GM12878 (cell line): Measurements from ENCODE around the gene PFKM. TPM values are rescaled to one million over a fixed set of nuclear protein-coding genes. Genes with fewer than 3 reads are reported as not detected.

Experiments used
- ATAC-seq: fragments of 200-7000 bp; cut with Tn5 transposase; 3 replicates; pipeline ENCODE4 v1.9.1; 2020; ENCODE audit warnings: mild to moderate bottlenecking, moderate library complexity
- BruUV-seq: library from RNA; stranded (reverse); fragments of 400-500 nt; replicated peaks from 2 replicates; lab custom pipeline; 2021; lab: Mats Ljungman, UMichigan
- CTCF ChIA-PET: fragments of 300-600 bp; sonication (Branson Sonifier 250); formaldehyde crosslinking; extraction: SDS; loops from one replicate; lab custom pipeline; 2021; ENCODE audit warnings: inconsistent platforms; lab: Yijun Ruan, JAX
- POLR2A ChIA-PET: fragments of 350-600 bp; formaldehyde crosslinking; extraction: SDS; loops from one replicate; lab custom pipeline; 2021; ENCODE audit warnings: inconsistent platforms; lab: Charles Lee
- RAD21 ChIA-PET: fragments of 300-600 bp; sonication (Branson Sonifier 250); formaldehyde crosslinking; loops from one replicate; lab custom pipeline; 2023; ENCODE audit warnings: antibody characterized with exemption; ENCODE audit not compliant: unreplicated experiment; lab: Charles Lee
- SMC1A ChIA-PET: fragments of 300-600 bp; sonication (Branson Sonifier 250); formaldehyde crosslinking; loops from one replicate; lab custom pipeline; 2023; ENCODE audit not compliant: unreplicated experiment, uncharacterized antibody; lab: Charles Lee
- DNase-seq: peaks from one replicate; pipeline ENCODE4 v3.0.0-alpha.2; 2011; ENCODE audit warnings: low read depth, low spot score
- FAIRE-seq: peaks from 3 replicates; lab custom pipeline; 2011; peaks lifted over from hg19 to GRCh38; lab: Jason Lieb, UNC
- H2AFZ ChIP-seq: 2 replicates; pipeline ENCODE4 v1.6.0; 2011; ENCODE audit warnings: low read depth, low read length, control low read depth; ENCODE audit not compliant: control insufficient read depth
- H3K27ac ChIP-seq: 2 replicates; pipeline ENCODE4 v1.5.1; 2011; ENCODE audit warnings: control low read depth; ENCODE audit not compliant: control insufficient read depth, insufficient read depth
- H3K27me3 ChIP-seq, 2 experiments: replicated peaks in 1 of 2; 2 replicates each; pipeline versions ENCODE4 v1.6.0 to v1.6.1; 2011; ENCODE audit warnings: low read length in 1 of 2; ENCODE audit not compliant: control insufficient read depth in 2 of 2, insufficient read depth in 2 of 2
- H3K36me3 ChIP-seq, 2 experiments: 2 replicates each; pipeline ENCODE4 v1.5.1; 2011; ENCODE audit warnings: low read length in 1 of 2; ENCODE audit not compliant: control insufficient read depth in 2 of 2, insufficient read depth in 2 of 2
- H3K4me1 ChIP-seq: 2 replicates; pipeline ENCODE4 v1.6.1; 2011; ENCODE audit warnings: mild to moderate bottlenecking, low read length, moderate library complexity, mixed read lengths; ENCODE audit not compliant: control insufficient read depth, insufficient read depth
- H3K4me2 ChIP-seq: 2 replicates; pipeline ENCODE4 v1.6.0; 2011; ENCODE audit warnings: control low read depth; ENCODE audit not compliant: control insufficient read depth, insufficient read depth
- H3K4me3 ChIP-seq: fragments of 200-600 bp; sonication (generic); 2 replicates; pipeline ENCODE4 v1.5.1; 2016
- H3K79me2 ChIP-seq: 2 replicates; pipeline ENCODE4 v1.6.0; 2011; ENCODE audit warnings: low read length; ENCODE audit not compliant: control insufficient read depth, insufficient read depth
- H3K9ac ChIP-seq: 2 replicates; pipeline ENCODE4 v1.8.0; 2011; ENCODE audit warnings: low read length, control low read depth, mixed read lengths; ENCODE audit not compliant: control insufficient read depth, insufficient read depth
- H3K9me3 ChIP-seq: replicated peaks from 3 replicates; pipeline ENCODE4 v1.5.1; 2011; ENCODE audit warnings: mild to moderate bottlenecking, low read length; ENCODE audit not compliant: control insufficient read depth, insufficient read depth
- H4K20me1 ChIP-seq: 2 replicates; pipeline ENCODE4 v1.6.0; 2011; ENCODE audit not compliant: control insufficient read depth, insufficient read depth
- CHD1 ChIP-seq: IDR thresholded peaks from 2 replicates; pipeline ENCODE4 v1.6.1; 2012; ENCODE audit warnings: low read depth, low read length, improper control_type of control experiment
- IKZF1 ChIP-seq: fragments of 450-650 bp; conservative IDR thresholded peaks from 2 replicates; pipeline ENCODE4 v1.6.1; 2017; ENCODE audit warnings: antibody characterized with exemption, mild to moderate bottlenecking
- KDM1A ChIP-seq: fragments of 200-600 bp; sonication (generic); IDR thresholded peaks from 2 replicates; pipeline ENCODE4 v1.6.1; 2016; ENCODE audit warnings: borderline replicate concordance
- RELA ChIP-seq: fragments of 450-650 bp; IDR thresholded peaks from 2 replicates; pipeline ENCODE4 v1.8.0; 2014; ENCODE audit warnings: borderline replicate concordance; ENCODE audit not compliant: partially characterized antibody
- SREBF2 ChIP-seq: IDR thresholded peaks from 2 replicates; pipeline ENCODE4 v1.6.1; 2012; ENCODE audit warnings: mild to moderate bottlenecking, low read length
- SUPT20H ChIP-seq: IDR thresholded peaks from 2 replicates; pipeline ENCODE4 v1.6.1; 2011; ENCODE audit warnings: low read depth, mild to moderate bottlenecking, low read length, moderate library complexity, borderline replicate concordance; ENCODE audit not compliant: control insufficient read depth
- TARDBP ChIP-seq: IDR thresholded peaks from 2 replicates; pipeline ENCODE4 v1.6.1; 2016; ENCODE audit warnings: borderline replicate concordance
- ZBED1 ChIP-seq: IDR thresholded peaks from 2 replicates; pipeline ENCODE4 v1.6.1; 2016; ENCODE audit warnings: borderline replicate concordance
- ZNF274 ChIP-seq: IDR thresholded peaks from one replicate; pipeline ENCODE4 v1.8.0; 2011; ENCODE audit not compliant: insufficient read length, insufficient read depth
- WGBS: methylation state at CpG from one replicate; pipeline ENCODE4 v1.1.6; 2016; ENCODE audit warnings: low lambda C conversion rate; ENCODE audit not compliant: insufficient replicate concordance, insufficient coverage; ENCODE audit errors: missing lambda C conversion rate; 5-methylcytosine and 5-hydroxymethylcytosine counted together
- in situ Hi-C: fragments of 300-500 bp; cut with MboI; formaldehyde crosslinking; loops from 9 replicates; pipeline ENCODE4 v1.14.3; 2018; ENCODE audit warnings: mixed read lengths
- intact Hi-C: fragments of 100-400 bp; cut with micrococcal nuclease; formaldehyde crosslinking; loops from one replicate; pipeline ENCODE4 v1.14.2; 2022; ENCODE audit not compliant: unreplicated experiment
- microRNA-seq: library from miRNA; unstranded; fragments of <30 nt; microRNA quantifications from one replicate; pipeline ENCODE4, GENCODE V29; 2018
- polyA plus RNA-seq, 11 experiments: library from polyadenylated mRNA; depleted of rRNA in 4 of 11; unstranded in 6 of 11; stranded (reverse) in 5 of 11; fragments of >200 nt; fragmentation: Nextera tagmentation in 4 of 11; fragmentation: Illumina TruSeq in 1 of 11; extraction: Ambion mirVana in 4 of 11; extraction: Trizol in 1 of 11; gene quantifications; 1 replicate in 1 of 11; 2 replicates in 10 of 11; pipeline versions ENCODE4 v1.2.1 to v1.2.3, GENCODE V29; 2011 to 2016; ENCODE audit warnings: inconsistent platforms in 2 of 11, missing spikeins in 2 of 11, low read depth in 1 of 11
- small RNA-seq: library from RNA; depleted of rRNA; stranded (forward); fragments of <200 nt; gene quantifications from one replicate; pipeline ENCODE3, GENCODE V24; 2014
- total RNA-seq, 4 experiments: library from RNA; depleted of rRNA in 3 of 4; stranded (reverse); fragments of >200 nt in 3 of 4; fragmentation: Illumina TruSeq in 1 of 4; extraction: Trizol in 1 of 4; gene quantifications; 2 replicates each; pipeline versions ENCODE4 v1.2.1 to v1.2.3, GENCODE V29; 2013 to 2021

Gene PFKM
- total and polyA plus RNA-seq, 10 of the 15 experiments (the other 5 are each of a cell fraction or from before 2014, with no cell fraction given): 27.6 to 80.0 (median 55.8) TPM

- Histone ChIP-seq H3K36me3 (no peaks in the 10 kb centered on the region), H3K4me1 (0 out of 2 replicates have a peak, but pooled peaks cover 3% of the 10 kb centered on the region), H3K9ac (no peak overlapping the region), H3K27ac (no peak overlapping the region)
- in situ Hi-C loops (no loop called here), intact Hi-C loops (loop anchor here (10.0 kb wide), 1 partner anchor 161 kb away; the partner anchor contains the start of gene ZNF641)
- CTCF ChIA-PET: no interaction called here
- DNase-seq (no peak), ATAC-seq (no peak)
- RAD21 ChIA-PET: no interaction called here
- no peak for TF ChIP-seq IKZF1
- no peak for TF ChIP-seq SUPT20H
- no peak for TF ChIP-seq CHD1
- no peak for TF ChIP-seq ZBED1
- no peak for TF ChIP-seq ZNF274
- TF ChIP-seq, all 136 proteins: peak for 0
- no peak for FAIRE-seq
- ChIA-PET SMC1A (interaction anchor here (0.5 to 1.2 kb wide), 2 partner anchors 8 to 26 kb away, joined by 3 read pairs; no protein-coding TSS in a partner anchor), POLR2A (interaction anchor here (0.6 kb wide), 1 partner anchor 21 kb away, joined by 6 read pairs; no protein-coding TSS in a partner anchor)
- peaks cover 4% of the 10 kb centered on the region for H3K79me2 ChIP-seq
- no peaks in the 10 kb centered on the region for H4K20me1 ChIP-seq
- H3K9me3 ChIP-seq: no peaks in the 10 kb centered on the region
- WGBS: 14% methylated on average over 2 of the region's 2 CpGs
- no peak overlapping the region for H2AFZ ChIP-seq
- no peak overlapping the region for H3K4me2 ChIP-seq
- no TSS peak for BruUV-seq
- no peak overlapping the region for H3K4me3 ChIP-seq
- H3K27me3 ChIP-seq: no peaks in the 10 kb centered on the region; a peak in 1 of 4 replicates
Observed at GRCh38 chr12:48193623-48194022, 74.5 kb downstream of the PFKM start.

DNA sequence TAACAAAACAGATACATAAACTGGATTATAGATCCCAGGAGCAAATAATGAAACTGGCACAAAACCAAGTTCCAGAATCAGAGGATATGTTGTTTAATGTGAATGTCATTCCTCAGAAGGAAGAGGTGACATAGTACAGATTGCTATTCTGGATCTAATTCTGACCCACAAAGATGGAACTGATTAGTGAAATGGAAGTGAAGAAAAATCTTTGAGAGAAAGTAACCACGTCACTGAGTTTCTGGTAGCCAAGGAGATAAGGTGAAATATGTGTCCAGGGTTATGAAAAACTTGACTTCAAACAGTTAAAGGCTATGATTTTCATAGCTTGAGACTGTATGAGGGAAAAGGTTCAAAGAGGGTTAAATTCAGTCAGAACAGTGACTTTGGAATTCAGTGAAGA lies 75.6 kb downstream of the PFKM start:
- ChIA-PET RAD21 (no interaction called here), POLR2A (no interaction called here), CTCF (interaction anchor here (1.2 kb wide), 1 partner anchor 12 kb away, joined by 3 read pairs; the partner anchor contains the start of gene CCDC184), SMC1A (no interaction called here)
- Histone ChIP-seq H3K9ac (no peak overlapping the region), H2AFZ (no peak overlapping the region), H3K36me3 (no peaks in the 10 kb centered on the region), H4K20me1 (no peaks in the 10 kb centered on the region), H3K4me1 (0 out of 2 replicates have a peak, but pooled peaks cover 3% of the 10 kb centered on the region), H3K4me2 (no peak overlapping the region), H3K9me3 (no peaks in the 10 kb centered on the region), H3K27ac (no peak overlapping the region), H3K27me3 (no peaks in the 10 kb centered on the region), H3K4me3 (no peak overlapping the region), H3K79me2 (peaks cover 13% of the 10 kb centered on the region)
- BruUV-seq: no TSS peak
- TF ChIP-seq SREBF2: no peak
- TF ChIP-seq KDM1A: no peak
- no peak for TF ChIP-seq RELA
- TF ChIP-seq TARDBP: no peak
- intact Hi-C loops (loop anchor here (10.0 kb wide), 1 partner anchor 160 kb away; the partner anchor contains the start of gene ZNF641), in situ Hi-C loops (no loop called here)
- ATAC-seq (no peak), DNase-seq (no peak), FAIRE-seq (no peak)
- WGBS: 24% methylated on average over 1 of the region's 1 CpG

Small RNA genes lying within 50 kb of the gene (microRNA-seq; reads per million reads assigned to microRNA genes)
- gene MIR6505: 6.8 reads per million, percentile 36 among the genes with 10 or more reads in this experiment

Small RNA genes lying within 50 kb of the gene (small RNA-seq; reads per million reads assigned to genes)
- gene MIR6505 (1.1 reads per million, percentile 37 among the genes with 10 or more reads in this experiment), gene RNU6-1203P (not detected)

Other genes with a start within 250 kb of the PFKM start
Only the 7 nearest of the 8 such genes appear.
- gene VDR, start 214.4 kb upstream of the PFKM start, total RNA-seq (2014; rRNA removed): 2.0 and 2.9 TPM in 2 replicates
- gene VDR, start 214.4 kb upstream of the PFKM start, total RNA-seq (2014; rRNA removed; fragmentation: Illumina TruSeq; extraction: Trizol): 1.7 TPM in 2 replicates
- 3.0 and 3.8 TPM in 2 replicates for gene VDR, start 214.4 kb upstream of the PFKM start, total RNA-seq (2021)
- 3.0 and 7.9 TPM in 2 replicates for gene VDR, start 214.4 kb upstream of the PFKM start, polyA plus RNA-seq (2011; rRNA removed)
- 4.2 and 5.0 TPM in 2 replicates for gene VDR, start 214.4 kb upstream of the PFKM start, polyA plus RNA-seq (2014; fragmentation: Illumina TruSeq; extraction: Trizol)
- gene VDR, start 214.4 kb upstream of the PFKM start, polyA plus RNA-seq (2014; fragmentation: Nextera tagmentation; extraction: Ambion mirVana): under 1 TPM; 0.27 to 0.75 TPM
- 2.9 and 3.1 TPM in 2 replicates for gene VDR, start 214.4 kb upstream of the PFKM start, polyA plus RNA-seq (2014; rRNA removed)
- 1 to 10 TPM; 2.7 to 3.5 TPM for gene VDR, start 214.4 kb upstream of the PFKM start, polyA plus RNA-seq (2016; fragmentation: Nextera tagmentation; extraction: Ambion mirVana)
- 106 TPM in 2 replicates for gene TMEM106C, start 155.8 kb upstream of the PFKM start, total RNA-seq (2014; rRNA removed)
- 97.4 and 101 TPM in 2 replicates for gene TMEM106C, start 155.8 kb upstream of the PFKM start, total RNA-seq (2014; rRNA removed; fragmentation: Illumina TruSeq; extraction: Trizol)
- gene TMEM106C, start 155.8 kb upstream of the PFKM start, total RNA-seq (2021): 90.2 and 93.1 TPM in 2 replicates
- 215 and 280 TPM in 2 replicates for gene TMEM106C, start 155.8 kb upstream of the PFKM start, polyA plus RNA-seq (2011; rRNA removed)
- 142 and 144 TPM in 2 replicates for gene TMEM106C, start 155.8 kb upstream of the PFKM start, polyA plus RNA-seq (2014; fragmentation: Illumina TruSeq; extraction: Trizol)
- gene TMEM106C, start 155.8 kb upstream of the PFKM start, polyA plus RNA-seq (2014; fragmentation: Nextera tagmentation; extraction: Ambion mirVana): 100 to 1,000 TPM; 190 to 236 TPM
- gene TMEM106C, start 155.8 kb upstream of the PFKM start, polyA plus RNA-seq (2014; rRNA removed): 114 and 130 TPM in 2 replicates
- 100 to 1,000 TPM; 177 to 179 TPM for gene TMEM106C, start 155.8 kb upstream of the PFKM start, polyA plus RNA-seq (2016; fragmentation: Nextera tagmentation; extraction: Ambion mirVana)
- gene COL2A1, start 114.9 kb upstream of the PFKM start, total RNA-seq (2014; rRNA removed): 0.27 and 0.28 TPM in 2 replicates
- 0.09 and 0.13 TPM in 2 replicates for gene COL2A1, start 114.9 kb upstream of the PFKM start, total RNA-seq (2014; rRNA removed; fragmentation: Illumina TruSeq; extraction: Trizol)
- 0.66 and 0.67 TPM in 2 replicates for gene COL2A1, start 114.9 kb upstream of the PFKM start, total RNA-seq (2021)
- not detected in 2 replicates for gene COL2A1, start 114.9 kb upstream of the PFKM start, polyA plus RNA-seq (2011; rRNA removed)
- gene COL2A1, start 114.9 kb upstream of the PFKM start, polyA plus RNA-seq (2014; fragmentation: Illumina TruSeq; extraction: Trizol): 0.12 and 0.25 TPM in 2 replicates
- gene COL2A1, start 114.9 kb upstream of the PFKM start, polyA plus RNA-seq (2014; fragmentation: Nextera tagmentation; extraction: Ambion mirVana): under 1 TPM; 0.06 to 0.09 TPM
- 0.33 and 0.65 TPM in 2 replicates for gene COL2A1, start 114.9 kb upstream of the PFKM start, polyA plus RNA-seq (2014; rRNA removed)
- gene COL2A1, start 114.9 kb upstream of the PFKM start, polyA plus RNA-seq (2016; fragmentation: Nextera tagmentation; extraction: Ambion mirVana): under 1 TPM; 0.19 TPM
- gene SENP1, start 13.3 kb upstream of the PFKM start, total RNA-seq (2014; rRNA removed): 30.0 and 35.9 TPM in 2 replicates
- gene SENP1, start 13.3 kb upstream of the PFKM start, total RNA-seq (2014; rRNA removed; fragmentation: Illumina TruSeq; extraction: Trizol): 36.1 and 41.1 TPM in 2 replicates
- 28.2 and 29.4 TPM in 2 replicates for gene SENP1, start 13.3 kb upstream of the PFKM start, total RNA-seq (2021)
- 52.4 and 54.4 TPM in 2 replicates for gene SENP1, start 13.3 kb upstream of the PFKM start, polyA plus RNA-seq (2011; rRNA removed)
- 34.8 and 39.8 TPM in 2 replicates for gene SENP1, start 13.3 kb upstream of the PFKM start, polyA plus RNA-seq (2014; fragmentation: Illumina TruSeq; extraction: Trizol)
- gene SENP1, start 13.3 kb upstream of the PFKM start, polyA plus RNA-seq (2014; fragmentation: Nextera tagmentation; extraction: Ambion mirVana): 10 to 100 TPM in 1 of 2 experiments, 1 to 10 TPM in 1; 8.1 to 12.5 TPM
- 17.3 and 21.2 TPM in 2 replicates for gene SENP1, start 13.3 kb upstream of the PFKM start, polyA plus RNA-seq (2014; rRNA removed)
- gene SENP1, start 13.3 kb upstream of the PFKM start, polyA plus RNA-seq (2016; fragmentation: Nextera tagmentation; extraction: Ambion mirVana): 10 to 100 TPM; 21.4 to 23.9 TPM
- 28.8 and 38.5 TPM in 2 replicates for gene ASB8, start 38.2 kb downstream of the PFKM start, total RNA-seq (2014; rRNA removed)
- gene ASB8, start 38.2 kb downstream of the PFKM start, total RNA-seq (2014; rRNA removed; fragmentation: Illumina TruSeq; extraction: Trizol): 22.8 and 23.7 TPM in 2 replicates
- gene ASB8, start 38.2 kb downstream of the PFKM start, total RNA-seq (2021): 28.7 and 29.3 TPM in 2 replicates
- 45.5 and 48.0 TPM in 2 replicates for gene ASB8, start 38.2 kb downstream of the PFKM start, polyA plus RNA-seq (2011; rRNA removed)
- 28.1 and 29.2 TPM in 2 replicates for gene ASB8, start 38.2 kb downstream of the PFKM start, polyA plus RNA-seq (2014; fragmentation: Illumina TruSeq; extraction: Trizol)
- gene ASB8, start 38.2 kb downstream of the PFKM start, polyA plus RNA-seq (2014; fragmentation: Nextera tagmentation; extraction: Ambion mirVana): 10 to 100 TPM; 28.3 to 30.3 TPM
- gene ASB8, start 38.2 kb downstream of the PFKM start, polyA plus RNA-seq (2014; rRNA removed): 21.2 and 25.1 TPM in 2 replicates
- 10 to 100 TPM; 30.2 to 32.4 TPM for gene ASB8, start 38.2 kb downstream of the PFKM start, polyA plus RNA-seq (2016; fragmentation: Nextera tagmentation; extraction: Ambion mirVana)
- not detected in 2 replicates for gene CCDC184, start 64.3 kb downstream of the PFKM start, total RNA-seq (2014; rRNA removed)
- not detected in 2 replicates for gene CCDC184, start 64.3 kb downstream of the PFKM start, total RNA-seq (2014; rRNA removed; fragmentation: Illumina TruSeq; extraction: Trizol)
- gene CCDC184, start 64.3 kb downstream of the PFKM start, total RNA-seq (2021): not detected in 2 replicates
- gene CCDC184, start 64.3 kb downstream of the PFKM start, polyA plus RNA-seq (2011; rRNA removed): not detected in 2 replicates
- gene CCDC184, start 64.3 kb downstream of the PFKM start, polyA plus RNA-seq (2014; fragmentation: Illumina TruSeq; extraction: Trizol): not detected in 2 replicates
- gene CCDC184, start 64.3 kb downstream of the PFKM start, polyA plus RNA-seq (2014; fragmentation: Nextera tagmentation; extraction: Ambion mirVana): not detected
- gene CCDC184, start 64.3 kb downstream of the PFKM start, polyA plus RNA-seq (2014; rRNA removed): not detected in 2 replicates
- not detected for gene CCDC184, start 64.3 kb downstream of the PFKM start, polyA plus RNA-seq (2016; fragmentation: Nextera tagmentation; extraction: Ambion mirVana)
- gene OR10AD1, start 83.9 kb downstream of the PFKM start, total RNA-seq (2014; rRNA removed): not detected in 2 replicates
- not detected in 2 replicates for gene OR10AD1, start 83.9 kb downstream of the PFKM start, total RNA-seq (2014; rRNA removed; fragmentation: Illumina TruSeq; extraction: Trizol)
- not detected in 2 replicates for gene OR10AD1, start 83.9 kb downstream of the PFKM start, total RNA-seq (2021)
- not detected in 2 replicates for gene OR10AD1, start 83.9 kb downstream of the PFKM start, polyA plus RNA-seq (2011; rRNA removed)
- not detected in 2 replicates for gene OR10AD1, start 83.9 kb downstream of the PFKM start, polyA plus RNA-seq (2014; fragmentation: Illumina TruSeq; extraction: Trizol)
- under 1 TPM in 1 of 2 experiments, not detected in 1; 0.04 TPM for gene OR10AD1, start 83.9 kb downstream of the PFKM start, polyA plus RNA-seq (2014; fragmentation: Nextera tagmentation; extraction: Ambion mirVana)
- not detected in 2 replicates for gene OR10AD1, start 83.9 kb downstream of the PFKM start, polyA plus RNA-seq (2014; rRNA removed)
- under 1 TPM in 1 of 2 experiments, not detected in 1; 0.12 TPM for gene OR10AD1, start 83.9 kb downstream of the PFKM start, polyA plus RNA-seq (2016; fragmentation: Nextera tagmentation; extraction: Ambion mirVana)